Ovary (tissue), 3 donors: ENCODE results near the gene TUBB2A.

ENCODE experiments used
- CTCF ChIP-seq, 3 donors: fragments of 450-650 bp in 2 of 3; fragments of 200-600 bp in 1 of 3; IDR thresholded peaks; one replicate each; pipeline versions ENCODE4 v1.5.1 to v1.8.0; 2016 to 2022; ENCODE audit warnings: antibody characterized with exemption in 3 of 3, mild to moderate bottlenecking in 1 of 3
- EP300 ChIP-seq: sonication (generic); formaldehyde crosslinking; IDR thresholded peaks from one replicate; pipeline ENCODE4 v1.6.1; 2017; ENCODE audit warnings: antibody characterized with exemption
- POLR2A ChIP-seq: fragments of 450-650 bp; IDR thresholded peaks from one replicate; pipeline ENCODE4 v1.6.1; 2017; ENCODE audit warnings: antibody characterized with exemption, mild to moderate bottlenecking, moderate library complexity
- donor health status: DM: no; HTN: no; CAD: no.

GRCh38 chr6:3119040-3119723 lies 38.2 kb downstream of the TUBB2A start:
- no peak for TF ChIP-seq EP300
- no peak for TF ChIP-seq POLR2A
- TF ChIP-seq CTCF (IDR thresholded peaks at IDR 0.05), result no peak
